ENCODE measurements around the gene RAD18. TPM values are rescaled to one million over a fixed set of nuclear protein-coding genes. Genes with fewer than 3 reads are reported as not detected.

Gene RAD18
- total and polyA plus RNA-seq, 9 of the 15 experiments (the other 6 are each of a cell fraction or from before 2014, with no cell fraction given): 19.2 to 49.4 (median 34.4) TPM

DNA sequence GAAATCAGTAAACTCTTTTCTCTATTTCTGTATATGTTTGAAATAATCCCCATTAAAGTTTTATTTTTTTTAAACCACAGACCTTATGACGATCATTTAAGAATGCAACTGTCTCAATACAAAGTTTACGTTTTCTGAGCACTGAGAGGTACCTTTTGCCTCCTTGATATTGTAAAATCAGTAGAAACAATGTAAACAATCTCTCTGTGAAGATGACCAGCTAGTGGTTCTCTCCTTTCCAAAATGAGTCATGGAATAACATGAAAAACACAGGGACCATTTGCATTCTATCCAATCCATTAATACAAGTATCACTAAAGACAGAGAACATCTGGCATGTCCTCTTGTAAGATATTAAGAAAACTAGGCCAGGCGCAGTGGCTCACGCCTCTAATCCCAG lies 48.8 kb downstream of the RAD18 start (continued):
- no peak for TF ChIP-seq MNT (conservative IDR thresholded peaks at IDR 0.05)

DNA sequence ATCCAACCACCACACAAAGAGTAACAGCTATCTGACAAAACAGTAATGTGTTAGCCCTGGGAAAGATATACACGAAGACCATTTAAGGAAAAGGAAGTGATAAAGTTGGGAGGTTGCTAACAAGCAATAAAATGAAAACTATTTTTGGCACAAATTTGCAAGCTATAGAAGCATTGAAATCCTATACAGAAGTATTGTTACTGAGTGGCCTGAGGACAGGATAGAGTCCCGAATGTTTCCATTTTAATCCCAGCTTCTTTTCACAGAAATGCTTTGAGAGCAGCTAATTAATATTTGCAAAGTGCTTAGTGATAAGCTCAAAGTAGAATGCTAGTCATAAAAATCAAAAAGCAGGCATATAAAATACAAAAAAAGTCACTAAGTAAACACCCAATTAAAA lies 51.5 kb downstream of the RAD18 start:
- no peaks in the 10 kb centered on the region for H3K9me1 ChIP-seq (ENCODE audit: control insufficient read depth, insufficient read depth, low read length)
- ChIA-PET CTCF (ENCODE audit: low intra/inter-chr PET ratio) (no interaction called here), POLR2A (interaction anchor here (0.8 to 1.1 kb wide), 2 partner anchors 9 to 17 kb away, joined by 3 read pairs; no protein-coding TSS in a partner anchor)
- no peaks in the 10 kb centered on the region for H3K27me3 ChIP-seq (ENCODE audit: control insufficient read depth in 2 of 2, insufficient read depth in 2 of 2, low read length in 2 of 2)
- H3K4me1 ChIP-seq (replicated peaks in 1 of 2; ENCODE audit: control insufficient read depth in 2 of 2, insufficient read depth in 2 of 2, low read length in 2 of 2): peaks cover 0 to 3% of the 10 kb centered on the region in 2 experiments; a peak in 2 of 5 replicates
- TF ChIP-seq ZNF274 (IDR thresholded peaks at IDR 0.05; ENCODE audit: borderline replicate concordance, low read depth, low read length): no peak
- 0 out of 2 replicates have a peak, but pooled peaks have one; percentile 16 for TF ChIP-seq CBFA2T3 (IDR thresholded peaks at IDR 0.05)
- TF ChIP-seq TCF3 (CRISPR knock-in tag; IDR thresholded peaks at IDR 0.05): peak; percentile 35; the same call in 1 of the 2 replicates
- in situ Hi-C loops (cut with MboI) (no loop called here), intact Hi-C loops (cut with micrococcal nuclease) (no loop called here)
- H3K27ac ChIP-seq (ENCODE audit: extremely low read depth, low read depth, low read length): no peak overlapping the region
- H3K4me2 ChIP-seq (ENCODE audit: insufficient read depth, low read length): no peak overlapping the region
- 50% methylated on average over 2 of the region's 2 CpGs for WGBS (ENCODE audit: insufficient coverage, low coverage, missing lambda C conversion rate)
- H3K36me3 ChIP-seq (ENCODE audit: control insufficient read depth, insufficient read depth, low read length): peaks cover 68% of the 10 kb centered on the region; the same call in 2 of the 3 replicates
- no peaks in the 10 kb centered on the region for H4K20me1 ChIP-seq (replicated peaks; ENCODE audit: control insufficient read depth, insufficient read depth, low read length)
- FAIRE-seq: no peak
- no peak for DNase-seq (ENCODE audit: extremely low read depth in 1 of 4, low spot score in 3 of 4)
- H3K4me3 ChIP-seq: no peak overlapping the region
- H2AFZ ChIP-seq (ENCODE audit: low read depth, low read length): no peak overlapping the region
- no peak for ATAC-seq
- H3K9me3 ChIP-seq (replicated peaks; ENCODE audit: control insufficient read depth, insufficient read depth, low read depth, low read length): no peaks in the 10 kb centered on the region
- no peaks in the 10 kb centered on the region for H3K79me2 ChIP-seq (ENCODE audit: control insufficient read depth, insufficient read depth, low read length)
- H3K9ac ChIP-seq (ENCODE audit: insufficient read depth in 1 of 2, low read depth in 2 of 2, low read length in 2 of 2): no peak overlapping the region
- BruUV-seq (replicated peaks): no TSS peak
